Erythroblast (primary cell): ENCODE results near the gene C1QL3.

Source experiments
- GATA1 ChIP-seq: IDR thresholded peaks from 2 replicates; pipeline ENCODE4 v1.6.1; 2011; ENCODE audit warnings: low read depth, mild to moderate bottlenecking, control low read depth, low read length, moderate library complexity
- POLR2A ChIP-seq: IDR thresholded peaks from 2 replicates; pipeline ENCODE4 v1.6.1; 2011; ENCODE audit warnings: mild to moderate bottlenecking, low read length

DNA sequence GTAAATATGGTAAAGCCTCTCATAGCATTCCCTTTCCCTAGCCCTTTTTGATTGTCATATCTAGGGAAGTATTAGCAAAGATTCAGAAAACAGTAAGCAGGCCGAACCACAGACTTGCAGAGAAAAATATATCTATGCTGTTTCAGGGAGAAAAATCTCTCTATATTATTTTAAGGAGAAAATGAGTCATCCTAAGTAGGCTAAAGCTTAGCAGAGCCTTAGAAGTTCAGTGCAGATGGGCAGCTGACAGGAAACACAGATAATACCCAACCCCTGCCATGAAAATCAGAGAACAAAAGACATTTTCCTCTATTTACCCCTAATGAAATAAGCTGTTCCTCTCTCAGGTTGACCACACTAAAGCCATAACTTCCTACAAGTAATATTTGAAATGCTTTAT, 16.5 kb downstream of the C1QL3 start:
- TF ChIP-seq POLR2A = no peak
- no peak for TF ChIP-seq GATA1
